Left colon (tissue), 2 donors: ENCODE measurements around the gene CFAP100. TPM values are rescaled to one million over a fixed set of nuclear protein-coding genes. Genes with fewer than 3 reads are reported as not detected.
A peak's percentile ranks its signal among the peaks of the same experiment; 100 is the strongest.

Source experiments
- ATAC-seq: fragments of 200-7000 bp; cut with Tn5 transposase; one replicate; pipeline ENCODE4 v1.9.1; 2020; ENCODE audit warnings: mild to moderate bottlenecking, moderate library complexity
- DNase-seq, 2 donors: peaks; one replicate each; pipeline ENCODE4 v3.0.0-alpha.2; 2020
- intact Hi-C, 2 donors: fragments of 100-400 bp; cut with DNase I in 1 of 2; cut with micrococcal nuclease in 1 of 2; formaldehyde crosslinking; loops; one replicate each; pipeline versions ENCODE4 v1.11.2 to v1.14.0; 2022; cut with DNase I, micrococcal nuclease
- total RNA-seq, 2 donors: library from RNA; stranded (reverse); fragmentation: NEBNext Ultra II Directional; extraction: Animal tissue kit (Norgen Biotek cat#: 25700); gene quantifications; one replicate each; pipeline ENCODE4 v1.2.1, GENCODE V29; 2021
- donor health status: DM: no; HTN: no; CAD: no.
- donor health status: DM: yes; HTN: yes; CAD: no.

The CFAP100 gene
- total RNA-seq, 2 donors from 2014 or later, result not detected

GRCh38 chr3:126448136-126448892, 53.6 kb downstream of the CFAP100 start:
- ATAC-seq, result no peak
- intact Hi-C loops, result no loop called here

GRCh38 chr3:126448893-126449180, 54.1 kb downstream of the CFAP100 start:
- no peak for ATAC-seq
- intact Hi-C loops, result no loop called here
- DNase-seq, result no peak

More at GRCh38 chr3:126448136-126448892, 53.6 kb downstream of the CFAP100 start:
- no peak for DNase-seq

GRCh38 chr3:126449621-126450051, 54.9 kb downstream of the CFAP100 start:
- intact Hi-C loops, result no loop called here
- no peak for DNase-seq
- ATAC-seq, result peak; percentile 61

GRCh38 chr3:126450219-126450618, 55.5 kb downstream of the CFAP100 start:
- intact Hi-C loops, result no loop called here
- no peak for ATAC-seq
- no peak for DNase-seq

GRCh38 chr3:126450744-126451143, 56.0 kb downstream of the CFAP100 start:
- intact Hi-C loops, result no loop called here
- DNase-seq (no peak), ATAC-seq (no peak)

GRCh38 chr3:126451511-126451910, 56.8 kb downstream of the CFAP100 start:
- DNase-seq, result no peak
- no peak for ATAC-seq
- intact Hi-C loops, result no loop called here

GRCh38 chr3:126452213-126452612, 57.5 kb downstream of the CFAP100 start:
- intact Hi-C loops, result no loop called here
- no peak for DNase-seq
- ATAC-seq, result no peak

GRCh38 chr3:126454025-126454424, 59.3 kb downstream of the CFAP100 start:
- intact Hi-C loops, result no loop called here
- DNase-seq (no peak), ATAC-seq (no peak)

- intact Hi-C loops, result no loop called here
- no peak for ATAC-seq
- no peak for DNase-seq
Measured at GRCh38 chr3:126454437-126455198, 59.9 kb downstream of the CFAP100 start.

- intact Hi-C loops, result no loop called here
- ATAC-seq (no peak), DNase-seq (no peak)
Measured at GRCh38 chr3:126456211-126456610, 61.5 kb downstream of the CFAP100 start.

- intact Hi-C loops, result no loop called here
- DNase-seq (no peak), ATAC-seq (no peak)
Measured at GRCh38 chr3:126456766-126457388, 62.2 kb downstream of the CFAP100 start.

GRCh38 chr3:126459111-126459762, 64.5 kb downstream of the CFAP100 start:
- DNase-seq, result no peak
- intact Hi-C loops, result no loop called here
- no peak for ATAC-seq

GRCh38 chr3:126459763-126460127, 65.0 kb downstream of the CFAP100 start:
- ATAC-seq (no peak), DNase-seq (no peak)
- intact Hi-C loops, result no loop called here

- DNase-seq (no peak), ATAC-seq (no peak)
- intact Hi-C loops, result no loop called here
Measured at GRCh38 chr3:126460381-126460780, 65.7 kb downstream of the CFAP100 start.

- DNase-seq, result no peak
- no peak for ATAC-seq
- intact Hi-C loops, result no loop called here
Measured at GRCh38 chr3:126461450-126462070, 66.9 kb downstream of the CFAP100 start.

GRCh38 chr3:126463521-126463920, 68.8 kb downstream of the CFAP100 start:
- DNase-seq (no peak), ATAC-seq (no peak)
- intact Hi-C loops, result no loop called here

- intact Hi-C loops, result no loop called here
- DNase-seq (no peak), ATAC-seq (no peak)
Measured at GRCh38 chr3:126464093-126464492, 69.4 kb downstream of the CFAP100 start.

GRCh38 chr3:126464494-126464893, 69.8 kb downstream of the CFAP100 start:
- ATAC-seq, result no peak
- DNase-seq, result no peak
- intact Hi-C loops, result no loop called here

- DNase-seq, result no peak
- intact Hi-C loops, result no loop called here
- no peak for ATAC-seq
Measured at GRCh38 chr3:126464997-126465396, 70.3 kb downstream of the CFAP100 start.
